Inferior parietal cortex (tissue), 1 donor: ENCODE results near the gene GPR183.
"Not testable (repeated sequence)": the region's sequence is repeated elsewhere in the genome, so short reads cannot be mapped to it uniquely, and the experiment has no call there.

Experiments
- DNase-seq: peaks from one replicate; pipeline ENCODE4 v3.0.0-alpha.2; 2016; ENCODE audit errors: extremely low spot score

GPR183 gene

GRCh38 chr13:99249606-99250005, 57.6 kb downstream of the GPR183 start:
- not testable (repeated sequence) for DNase-seq

GRCh38 chr13:99249178-99249577, 58.0 kb downstream of the GPR183 start:
- not testable (repeated sequence) for DNase-seq

- no peak for DNase-seq
These were observed 61.1 kb downstream of the GPR183 start for GRCh38 chr13:99246100-99246499.
